ENCODE data around the gene PRR36. TPM values are rescaled to one million over a fixed set of nuclear protein-coding genes. Genes with fewer than 3 reads are reported as not detected.

Gene PRR36
- total RNA-seq, 1 experiment from 2014 or later: 21.9 TPM

DNA sequence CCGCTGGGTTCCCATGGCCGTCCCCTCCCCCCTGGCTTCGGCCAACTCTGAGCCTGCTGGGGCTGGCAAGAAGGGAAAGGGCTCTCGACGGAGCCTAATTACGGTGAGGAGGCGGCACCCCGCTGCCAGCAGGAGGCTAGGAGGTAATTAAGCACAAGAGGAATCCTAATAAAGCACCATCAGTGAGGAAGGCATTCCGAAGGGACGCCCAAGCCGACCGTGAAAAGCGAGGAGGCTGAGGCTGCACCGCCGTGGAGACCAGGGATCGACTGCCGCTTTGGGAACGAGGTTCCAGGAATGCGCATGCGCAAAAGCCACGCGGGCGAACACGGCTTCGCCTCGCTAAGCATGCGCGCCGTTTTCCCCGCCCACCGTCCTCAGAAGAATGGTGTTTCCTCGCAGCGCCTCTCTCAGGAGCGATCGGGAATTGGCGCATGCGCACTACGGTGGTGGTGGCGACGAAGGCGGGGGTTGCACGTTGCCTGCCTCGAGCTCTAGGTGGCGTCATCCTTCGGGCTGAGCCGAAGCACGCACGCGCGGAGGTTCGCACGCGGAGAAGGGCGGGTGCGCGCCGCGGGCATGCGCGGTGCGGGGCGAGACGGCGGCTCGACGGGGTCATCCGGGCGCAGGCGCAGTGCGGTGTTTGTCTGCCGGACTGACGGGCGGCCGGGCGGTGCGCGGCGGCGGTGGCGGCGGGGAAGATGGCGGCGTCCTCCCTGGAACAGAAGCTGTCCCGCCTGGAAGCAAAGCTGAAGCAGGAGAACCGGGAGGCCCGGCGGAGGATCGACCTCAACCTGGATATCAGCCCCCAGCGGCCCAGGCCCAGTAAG is 29.3 kb upstream of the PRR36 start, which contains the start of gene MAP2K7 (continued):
- TF ChIP-seq, protein P1, sequence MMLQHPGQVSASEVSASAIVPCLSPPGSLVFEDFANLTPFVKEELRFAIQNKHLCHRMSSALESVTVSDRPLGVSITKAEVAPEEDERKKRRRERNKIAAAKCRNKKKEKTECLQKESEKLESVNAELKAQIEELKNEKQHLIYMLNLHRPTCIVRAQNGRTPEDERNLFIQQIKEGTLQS (CRISPR knock-in tag; conservative IDR thresholded peaks at IDR 0.05): peak; percentile 69; the same call in 1 of the 2 replicates
- TF ChIP-seq PRRX2 (CRISPR knock-in tag; IDR thresholded peaks at IDR 0.05): no peak
- no peak for TF ChIP-seq GTF2I (CRISPR knock-in tag; conservative IDR thresholded peaks at IDR 0.05)
- TF ChIP-seq HMGXB4 (CRISPR knock-in tag; IDR thresholded peaks at IDR 0.05): peak; percentile 56; the same call in 1 of the 2 replicates
- peak; percentile 96 for TF ChIP-seq ESRRA (CRISPR knock-in tag; IDR thresholded peaks at IDR 0.05; ENCODE audit: borderline replicate concordance)
- 0 out of 2 replicates have a peak, but pooled peaks have one; percentile 29 for TF ChIP-seq ZNF512 (CRISPR knock-in tag; IDR thresholded peaks at IDR 0.05; ENCODE audit: borderline replicate concordance)
- peak; percentile 29; the same call in 1 of the 2 replicates for TF ChIP-seq SMAD3 (CRISPR knock-in tag; IDR thresholded peaks at IDR 0.05; ENCODE audit: borderline replicate concordance)
- TF ChIP-seq MXD4 (CRISPR knock-in tag; IDR thresholded peaks at IDR 0.05; ENCODE audit: borderline replicate concordance): no peak
- no peak for TF ChIP-seq RORB (CRISPR knock-in tag; IDR thresholded peaks at IDR 0.05)
- TF ChIP-seq, protein P2, sequence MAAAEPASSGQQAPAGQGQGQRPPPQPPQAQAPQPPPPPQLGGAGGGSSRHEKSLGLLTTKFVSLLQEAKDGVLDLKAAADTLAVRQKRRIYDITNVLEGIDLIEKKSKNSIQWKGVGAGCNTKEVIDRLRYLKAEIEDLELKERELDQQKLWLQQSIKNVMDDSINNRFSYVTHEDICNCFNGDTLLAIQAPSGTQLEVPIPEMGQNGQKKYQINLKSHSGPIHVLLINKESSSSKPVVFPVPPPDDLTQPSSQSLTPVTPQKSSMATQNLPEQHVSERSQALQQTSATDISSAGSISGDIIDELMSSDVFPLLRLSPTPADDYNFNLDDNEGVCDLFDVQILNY (CRISPR knock-in tag; IDR thresholded peaks at IDR 0.05): peak; percentile 83; the same call in 1 of the 2 replicates
- TF ChIP-seq, protein P3, sequence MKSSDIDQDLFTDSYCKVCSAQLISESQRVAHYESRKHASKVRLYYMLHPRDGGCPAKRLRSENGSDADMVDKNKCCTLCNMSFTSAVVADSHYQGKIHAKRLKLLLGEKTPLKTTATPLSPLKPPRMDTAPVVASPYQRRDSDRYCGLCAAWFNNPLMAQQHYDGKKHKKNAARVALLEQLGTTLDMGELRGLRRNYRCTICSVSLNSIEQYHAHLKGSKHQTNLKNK (CRISPR knock-in tag; IDR thresholded peaks at IDR 0.05): no peak
- TF ChIP-seq SMAD4 (CRISPR knock-in tag; IDR thresholded peaks at IDR 0.05): no peak
- no peak for TF ChIP-seq NR2C2 (CRISPR knock-in tag; IDR thresholded peaks at IDR 0.05)
- peak; percentile 96; the same call in 1 of the 2 replicates for TF ChIP-seq ZNF232 (CRISPR knock-in tag; IDR thresholded peaks at IDR 0.05)
- peak; percentile 96 for TF ChIP-seq TEAD1 (CRISPR knock-in tag; IDR thresholded peaks at IDR 0.05)
- TF ChIP-seq JUN (CRISPR knock-in tag; IDR thresholded peaks at IDR 0.05): no peak
- TF ChIP-seq AFF4 (CRISPR knock-in tag; IDR thresholded peaks at IDR 0.05; ENCODE audit: borderline replicate concordance): no peak
- no peak; the same call in 1 of the 2 replicates for TF ChIP-seq NFYB (CRISPR knock-in tag; conservative IDR thresholded peaks at IDR 0.05; ENCODE audit: low read depth)
- TF ChIP-seq, protein P4, sequence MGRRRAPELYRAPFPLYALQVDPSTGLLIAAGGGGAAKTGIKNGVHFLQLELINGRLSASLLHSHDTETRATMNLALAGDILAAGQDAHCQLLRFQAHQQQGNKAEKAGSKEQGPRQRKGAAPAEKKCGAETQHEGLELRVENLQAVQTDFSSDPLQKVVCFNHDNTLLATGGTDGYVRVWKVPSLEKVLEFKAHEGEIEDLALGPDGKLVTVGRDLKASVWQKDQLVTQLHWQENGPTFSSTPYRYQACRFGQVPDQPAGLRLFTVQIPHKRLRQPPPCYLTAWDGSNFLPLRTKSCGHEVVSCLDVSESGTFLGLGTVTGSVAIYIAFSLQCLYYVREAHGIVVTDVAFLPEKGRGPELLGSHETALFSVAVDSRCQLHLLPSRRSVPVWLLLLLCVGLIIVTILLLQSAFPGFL (CRISPR knock-in tag; IDR thresholded peaks at IDR 0.05; ENCODE audit: borderline replicate concordance): no peak
- TF ChIP-seq CTCF (IDR thresholded peaks at IDR 0.05): no peak
- TF ChIP-seq JAZF1 (CRISPR knock-in tag; IDR thresholded peaks at IDR 0.05): no peak
- peak; percentile 95 for TF ChIP-seq SP1 (CRISPR knock-in tag; conservative IDR thresholded peaks at IDR 0.05)
- TF ChIP-seq FOXJ3 (CRISPR knock-in tag; IDR thresholded peaks at IDR 0.05; ENCODE audit: borderline replicate concordance): no peak
- TF ChIP-seq ZNF416 (CRISPR knock-in tag; IDR thresholded peaks at IDR 0.05): no peak
- TF ChIP-seq, protein P5, sequence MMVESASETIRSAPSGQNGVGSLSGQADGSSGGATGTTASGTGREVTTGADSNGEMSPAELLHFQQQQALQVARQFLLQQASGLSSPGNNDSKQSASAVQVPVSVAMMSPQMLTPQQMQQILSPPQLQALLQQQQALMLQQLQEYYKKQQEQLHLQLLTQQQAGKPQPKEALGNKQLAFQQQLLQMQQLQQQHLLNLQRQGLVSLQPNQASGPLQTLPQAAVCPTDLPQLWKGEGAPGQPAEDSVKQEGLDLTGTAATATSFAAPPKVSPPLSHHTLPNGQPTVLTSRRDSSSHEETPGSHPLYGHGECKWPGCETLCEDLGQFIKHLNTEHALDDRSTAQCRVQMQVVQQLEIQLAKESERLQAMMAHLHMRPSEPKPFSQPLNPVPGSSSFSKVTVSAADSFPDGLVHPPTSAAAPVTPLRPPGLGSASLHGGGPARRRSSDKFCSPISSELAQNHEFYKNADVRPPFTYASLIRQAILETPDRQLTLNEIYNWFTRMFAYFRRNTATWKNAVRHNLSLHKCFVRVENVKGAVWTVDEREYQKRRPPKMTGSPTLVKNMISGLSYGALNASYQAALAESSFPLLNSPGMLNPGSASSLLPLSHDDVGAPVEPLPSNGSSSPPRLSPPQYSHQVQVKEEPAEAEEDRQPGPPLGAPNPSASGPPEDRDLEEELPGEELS (CRISPR knock-in tag; IDR thresholded peaks at IDR 0.05): peak; percentile 92; the same call in 1 of the 2 replicates
